DND-41 (cell line): Measurements from ENCODE around the gene LYZL2.

ENCODE experiments used
- ATAC-seq: fragments of 200-7000 bp; cut with Tn5 transposase; 3 replicates; pipeline ENCODE4 v1.9.1; 2021; ENCODE audit warnings: low read depth; ENCODE audit not compliant: insufficient read depth
- DNase-seq: peaks from one replicate; pipeline ENCODE4 v3.0.0-alpha.2; 2020
- H2AFZ ChIP-seq: 2 replicates; pipeline ENCODE4 v1.6.0; 2012; ENCODE audit warnings: low read depth, low read length
- H3K27ac ChIP-seq: 2 replicates; pipeline ENCODE4 v1.5.1; 2012; ENCODE audit warnings: low read length, inconsistent platforms
- H3K27me3 ChIP-seq: fragments of 200-600 bp; sonication (generic); 2 replicates; pipeline ENCODE4 v1.6.0; 2012; ENCODE audit warnings: low read length, mild to moderate bottlenecking, inconsistent platforms; ENCODE audit not compliant: insufficient read depth, poor library complexity
- H3K36me3 ChIP-seq: 2 replicates; pipeline ENCODE4 v1.5.1; 2012; ENCODE audit warnings: low read length, inconsistent platforms; ENCODE audit not compliant: insufficient read depth
- H3K4me1 ChIP-seq: 2 replicates; pipeline ENCODE4 v1.5.1; 2012; ENCODE audit warnings: mild to moderate bottlenecking, low read length; ENCODE audit not compliant: insufficient read depth
- H3K4me2 ChIP-seq: 2 replicates; pipeline ENCODE4 v1.6.0; 2012; ENCODE audit warnings: mild to moderate bottlenecking, moderate library complexity, low read length, inconsistent platforms; ENCODE audit not compliant: insufficient read depth
- H3K4me3 ChIP-seq, 2 experiments: fragments of 200-600 bp in 1 of 2; shearing (Covaris generic) in 1 of 2; 2 replicates each; pipeline ENCODE4 v1.5.1; 2012 to 2016; ENCODE audit warnings: inconsistent platforms in 2 of 2, low read length in 2 of 2, mild to moderate bottlenecking in 2 of 2, low read depth in 1 of 2, moderate library complexity in 1 of 2
- H3K79me2 ChIP-seq: 2 replicates; pipeline ENCODE4 v1.6.0; 2012; ENCODE audit warnings: low read length, inconsistent platforms; ENCODE audit not compliant: insufficient read depth
- H3K9ac ChIP-seq: 2 replicates; pipeline ENCODE4 v1.6.0; 2012; ENCODE audit warnings: low read depth, mild to moderate bottlenecking, inconsistent platforms, low read length, moderate library complexity
- H3K9me3 ChIP-seq: 2 replicates; pipeline ENCODE4 v1.5.1; 2012; ENCODE audit warnings: low read length, moderate library complexity, mild to moderate bottlenecking, inconsistent platforms; ENCODE audit not compliant: insufficient read depth, severe bottlenecking
- H4K20me1 ChIP-seq: 2 replicates; pipeline ENCODE4 v1.6.0; 2012; ENCODE audit warnings: low read length; ENCODE audit not compliant: insufficient read depth
- EZH2 ChIP-seq: IDR thresholded peaks from 3 replicates; pipeline ENCODE4 v1.6.1; 2012; ENCODE audit warnings: borderline replicate concordance, low read depth, mild to moderate bottlenecking, moderate library complexity, low read length, inconsistent platforms; ENCODE audit not compliant: severe bottlenecking
- TF ChIP-seq, protein P1 (sequence below): IDR thresholded peaks from 2 replicates; pipeline ENCODE4 v1.5.1; 2012; ENCODE audit warnings: borderline replicate concordance, low read length, moderate library complexity, mild to moderate bottlenecking; ENCODE audit not compliant: poor library complexity, severe bottlenecking; ENCODE audit errors: extremely low read depth

Gene LYZL2

DNA sequence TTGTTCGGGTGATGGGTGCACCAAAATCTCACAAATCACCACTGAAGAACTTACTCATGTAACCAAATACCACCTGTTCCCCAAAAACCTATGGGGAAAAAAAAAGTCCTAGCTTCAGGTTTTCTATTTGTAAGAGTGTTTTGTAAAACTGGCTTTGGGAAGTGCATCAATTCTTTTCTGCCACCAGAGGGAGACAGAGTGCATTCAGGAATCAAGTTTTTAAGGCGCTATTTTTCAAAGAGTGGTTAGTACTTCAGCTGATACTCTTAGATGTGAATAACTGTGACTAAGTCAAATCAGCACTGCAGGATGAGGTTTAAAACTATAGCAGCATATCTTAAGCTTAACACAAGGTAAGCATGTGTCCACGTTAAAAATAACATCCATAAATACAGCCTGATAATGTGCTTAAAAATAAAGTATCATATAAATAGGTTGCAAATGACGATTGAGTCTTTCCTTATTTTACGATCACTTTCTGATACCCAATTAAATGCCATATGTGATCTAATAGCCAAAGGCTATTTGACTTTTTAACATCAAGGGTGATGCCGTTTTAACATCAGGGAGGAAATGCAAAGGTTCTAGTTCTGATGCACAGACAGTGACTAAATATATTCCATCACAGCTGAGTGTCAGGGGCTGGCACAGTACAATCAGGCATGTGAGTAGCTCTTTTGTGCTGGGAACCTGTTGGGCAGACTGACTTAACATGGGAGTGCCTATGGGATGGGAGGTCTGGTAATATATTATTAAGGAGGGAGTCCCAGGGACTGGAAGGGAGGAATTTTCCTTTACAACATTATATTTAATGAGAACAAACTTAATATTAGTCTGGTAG, 10.6 kb upstream of the LYZL2 start:
- peak; percentile 58 for ATAC-seq
- H3K27ac ChIP-seq, result no peak overlapping the region
- H3K4me2 ChIP-seq, result no peak overlapping the region
- H3K4me1 ChIP-seq, result no peaks in the 10 kb centered on the region
- H3K9me3 ChIP-seq, result no peaks in the 10 kb centered on the region
- H3K9ac ChIP-seq, result no peak overlapping the region
- peaks cover 29% of the 10 kb centered on the region for H3K27me3 ChIP-seq
- H3K36me3 ChIP-seq, result no peaks in the 10 kb centered on the region
- peak; percentile 15 for DNase-seq
- no peak overlapping the region for H3K4me3 ChIP-seq
- H2AFZ ChIP-seq, result no peak overlapping the region
- H3K79me2 ChIP-seq, result no peaks in the 10 kb centered on the region
- no peak for TF ChIP-seq EZH2
- TF ChIP-seq, protein P1, sequence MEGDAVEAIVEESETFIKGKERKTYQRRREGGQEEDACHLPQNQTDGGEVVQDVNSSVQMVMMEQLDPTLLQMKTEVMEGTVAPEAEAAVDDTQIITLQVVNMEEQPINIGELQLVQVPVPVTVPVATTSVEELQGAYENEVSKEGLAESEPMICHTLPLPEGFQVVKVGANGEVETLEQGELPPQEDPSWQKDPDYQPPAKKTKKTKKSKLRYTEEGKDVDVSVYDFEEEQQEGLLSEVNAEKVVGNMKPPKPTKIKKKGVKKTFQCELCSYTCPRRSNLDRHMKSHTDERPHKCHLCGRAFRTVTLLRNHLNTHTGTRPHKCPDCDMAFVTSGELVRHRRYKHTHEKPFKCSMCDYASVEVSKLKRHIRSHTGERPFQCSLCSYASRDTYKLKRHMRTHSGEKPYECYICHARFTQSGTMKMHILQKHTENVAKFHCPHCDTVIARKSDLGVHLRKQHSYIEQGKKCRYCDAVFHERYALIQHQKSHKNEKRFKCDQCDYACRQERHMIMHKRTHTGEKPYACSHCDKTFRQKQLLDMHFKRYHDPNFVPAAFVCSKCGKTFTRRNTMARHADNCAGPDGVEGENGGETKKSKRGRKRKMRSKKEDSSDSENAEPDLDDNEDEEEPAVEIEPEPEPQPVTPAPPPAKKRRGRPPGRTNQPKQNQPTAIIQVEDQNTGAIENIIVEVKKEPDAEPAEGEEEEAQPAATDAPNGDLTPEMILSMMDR, result peak; percentile 84
- H4K20me1 ChIP-seq, result no peaks in the 10 kb centered on the region

- TF ChIP-seq, protein P1, result no peak
- no peak for TF ChIP-seq EZH2
- no peak overlapping the region for H3K9ac ChIP-seq
- no peaks in the 10 kb centered on the region for H3K4me1 ChIP-seq
- no peak overlapping the region for H2AFZ ChIP-seq
- H3K27me3 ChIP-seq, result peaks cover 24% of the 10 kb centered on the region
- H3K9me3 ChIP-seq, result no peaks in the 10 kb centered on the region
- H3K27ac ChIP-seq, result no peak overlapping the region
- no peak for ATAC-seq
- DNase-seq, result no peak
- no peaks in the 10 kb centered on the region for H3K36me3 ChIP-seq
- no peaks in the 10 kb centered on the region for H4K20me1 ChIP-seq
- H3K4me2 ChIP-seq, result no peak overlapping the region
- H3K4me3 ChIP-seq, result no peak overlapping the region
- H3K79me2 ChIP-seq, result no peaks in the 10 kb centered on the region
Observed at GRCh38 chr10:30637881-30638467, 8.4 kb upstream of the LYZL2 start.

DNA sequence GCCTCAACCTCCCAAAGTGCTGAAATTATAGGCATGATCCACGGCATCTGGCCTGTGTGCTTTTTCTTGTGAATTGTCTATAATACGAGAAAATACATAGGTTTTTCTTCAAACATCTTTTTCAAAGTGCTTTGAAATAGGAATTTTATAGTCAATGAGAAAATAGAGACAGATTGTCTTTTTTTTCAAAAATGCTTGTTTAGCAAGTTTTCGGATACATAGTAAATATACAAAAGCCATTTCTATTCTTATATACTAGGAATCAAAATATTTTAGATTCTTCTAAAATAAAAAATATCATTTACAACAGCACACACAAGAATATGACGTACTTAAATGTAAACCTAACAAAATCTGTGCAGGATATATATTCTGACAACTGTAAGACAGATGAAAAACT, 1.6 kb upstream of the LYZL2 start:
- H2AFZ ChIP-seq, result no peak overlapping the region
- no peak overlapping the region for H3K4me2 ChIP-seq
- H3K27ac ChIP-seq, result no peak overlapping the region

More for the DNA sequence above, 1.6 kb upstream of the LYZL2 start:
- peaks cover 8% of the 10 kb centered on the region for H3K27me3 ChIP-seq
- H4K20me1 ChIP-seq, result no peaks in the 10 kb centered on the region
- TF ChIP-seq, protein P1, result no peak
- no peak for TF ChIP-seq EZH2
- no peaks in the 10 kb centered on the region for H3K9me3 ChIP-seq
- no peaks in the 10 kb centered on the region for H3K79me2 ChIP-seq
- no peaks in the 10 kb centered on the region for H3K36me3 ChIP-seq
- H3K4me1 ChIP-seq, result no peaks in the 10 kb centered on the region
- H3K9ac ChIP-seq, result no peak overlapping the region
- no peak overlapping the region for H3K4me3 ChIP-seq
- no peak for DNase-seq
- no peak for ATAC-seq
